K562 (cell line): Measurements from ENCODE around the gene ATIC. TPM values are rescaled to one million over a fixed set of nuclear protein-coding genes. Genes with fewer than 3 reads are reported as not detected.

ENCODE experiments used
- HLTF ChIP-seq: fragments of 450-650 bp; IDR thresholded peaks from 2 replicates; pipeline ENCODE4 v1.6.1; 2016
- ZNF175 ChIP-seq: fragments of 200-800 bp; sonication (Bioruptor generic); IDR thresholded peaks from 2 replicates; pipeline ENCODE4 v1.6.1; 2016; ENCODE audit warnings: low read depth, mild to moderate bottlenecking, missing genetic modification characterization, missing compliant biosample characterization
- ZNF699 ChIP-seq: fragments of 250-450 bp; sonication (Bioruptor Pico); IDR thresholded peaks from 2 replicates; pipeline ENCODE4 v1.8.0; 2021; ENCODE audit warnings: mild to moderate bottlenecking, moderate library complexity; ENCODE audit not compliant: insufficient replicate concordance
- polyA plus RNA-seq, 8 experiments: library from polyadenylated mRNA; depleted of rRNA in 4 of 8; stranded (reverse) in 5 of 8; unstranded in 3 of 8; fragments of >200 nt; fragmentation: Nextera tagmentation in 2 of 8; fragmentation: Illumina TruSeq in 1 of 8; extraction: Ambion mirVana in 2 of 8; extraction: Trizol in 1 of 8; gene quantifications; 2 replicates each; pipeline versions ENCODE4 v1.2.1 to v1.2.3, GENCODE V29; 2011 to 2014; ENCODE audit warnings: inconsistent platforms in 1 of 8, missing spikeins in 1 of 8
- total RNA-seq, 7 experiments: library from RNA; depleted of rRNA in 6 of 7; stranded (reverse); fragments of >200 nt in 6 of 7; fragmentation: Illumina TruSeq in 2 of 7; extraction: Trizol in 2 of 7; gene quantifications; 2 replicates each; pipeline versions ENCODE4 v1.2.1 to v1.2.3, GENCODE V29; 2011 to 2021; ENCODE audit warnings: low replicate concordance in 1 of 7
- TF ChIP-seq, protein P1 (sequence below): fragments of 200-600 bp; sonication (generic); IDR thresholded peaks from one replicate; pipeline ENCODE4 v1.6.1; 2012; ENCODE audit warnings: mild to moderate bottlenecking, low read depth, low read length, inconsistent platforms
- TF ChIP-seq, protein P2 (sequence below): fragments of 250-450 bp; sonication (Bioruptor Pico); IDR thresholded peaks from 2 replicates; pipeline ENCODE4 v1.8.0; 2022; ENCODE audit warnings: inconsistent platforms
- TF ChIP-seq, protein P3 (sequence below), 2 experiments: fragments of 450-650 bp; IDR thresholded peaks; 2 replicates each; pipeline ENCODE4 v1.6.1; 2018; ENCODE audit warnings: mild to moderate bottlenecking in 2 of 2, low read depth in 1 of 2; ENCODE audit not compliant: partially characterized antibody in 2 of 2

The ATIC gene
- total and polyA plus RNA-seq, 9 of the 15 experiments (the other 6 are each of a cell fraction or from before 2014, with no cell fraction given): 45.6 to 480 (median 212) TPM

DNA sequence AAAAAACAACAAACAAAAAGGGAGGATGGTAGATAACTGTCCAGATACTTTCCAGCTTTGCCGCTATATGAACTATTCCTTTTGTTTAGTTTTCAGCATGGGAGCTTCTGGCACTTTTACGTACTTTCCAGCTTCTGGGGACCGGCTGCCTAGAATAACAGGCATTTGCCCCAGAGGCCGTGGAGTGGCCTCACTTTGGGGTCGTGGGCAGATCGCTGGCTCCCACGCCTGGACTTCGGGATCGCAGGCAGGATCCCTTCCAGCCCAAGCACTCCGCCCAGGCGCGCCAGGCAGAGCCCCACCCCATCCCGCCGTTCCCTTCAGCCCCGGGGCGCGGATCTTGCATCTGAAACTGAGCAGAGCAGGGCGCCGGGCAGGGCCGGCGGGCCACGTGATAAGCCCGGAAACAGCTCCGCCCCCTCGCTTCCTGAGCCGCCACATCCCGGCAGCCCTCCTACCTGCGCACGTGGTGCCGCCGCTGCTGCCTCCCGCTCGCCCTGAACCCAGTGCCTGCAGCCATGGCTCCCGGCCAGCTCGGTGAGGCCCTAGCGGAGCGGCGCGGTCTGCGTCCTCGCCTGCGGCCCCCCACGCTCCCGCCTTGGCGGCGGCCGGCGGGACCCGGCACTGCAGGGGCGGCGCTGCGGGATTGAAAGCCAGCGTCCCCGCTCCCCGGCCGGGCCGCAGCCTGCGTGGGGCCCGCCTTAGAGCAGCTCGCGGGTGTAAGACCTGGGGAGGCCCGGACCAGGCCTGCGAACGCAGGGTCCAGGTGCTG, at the start of gene ATIC (continued):
- TF ChIP-seq, protein P1, sequence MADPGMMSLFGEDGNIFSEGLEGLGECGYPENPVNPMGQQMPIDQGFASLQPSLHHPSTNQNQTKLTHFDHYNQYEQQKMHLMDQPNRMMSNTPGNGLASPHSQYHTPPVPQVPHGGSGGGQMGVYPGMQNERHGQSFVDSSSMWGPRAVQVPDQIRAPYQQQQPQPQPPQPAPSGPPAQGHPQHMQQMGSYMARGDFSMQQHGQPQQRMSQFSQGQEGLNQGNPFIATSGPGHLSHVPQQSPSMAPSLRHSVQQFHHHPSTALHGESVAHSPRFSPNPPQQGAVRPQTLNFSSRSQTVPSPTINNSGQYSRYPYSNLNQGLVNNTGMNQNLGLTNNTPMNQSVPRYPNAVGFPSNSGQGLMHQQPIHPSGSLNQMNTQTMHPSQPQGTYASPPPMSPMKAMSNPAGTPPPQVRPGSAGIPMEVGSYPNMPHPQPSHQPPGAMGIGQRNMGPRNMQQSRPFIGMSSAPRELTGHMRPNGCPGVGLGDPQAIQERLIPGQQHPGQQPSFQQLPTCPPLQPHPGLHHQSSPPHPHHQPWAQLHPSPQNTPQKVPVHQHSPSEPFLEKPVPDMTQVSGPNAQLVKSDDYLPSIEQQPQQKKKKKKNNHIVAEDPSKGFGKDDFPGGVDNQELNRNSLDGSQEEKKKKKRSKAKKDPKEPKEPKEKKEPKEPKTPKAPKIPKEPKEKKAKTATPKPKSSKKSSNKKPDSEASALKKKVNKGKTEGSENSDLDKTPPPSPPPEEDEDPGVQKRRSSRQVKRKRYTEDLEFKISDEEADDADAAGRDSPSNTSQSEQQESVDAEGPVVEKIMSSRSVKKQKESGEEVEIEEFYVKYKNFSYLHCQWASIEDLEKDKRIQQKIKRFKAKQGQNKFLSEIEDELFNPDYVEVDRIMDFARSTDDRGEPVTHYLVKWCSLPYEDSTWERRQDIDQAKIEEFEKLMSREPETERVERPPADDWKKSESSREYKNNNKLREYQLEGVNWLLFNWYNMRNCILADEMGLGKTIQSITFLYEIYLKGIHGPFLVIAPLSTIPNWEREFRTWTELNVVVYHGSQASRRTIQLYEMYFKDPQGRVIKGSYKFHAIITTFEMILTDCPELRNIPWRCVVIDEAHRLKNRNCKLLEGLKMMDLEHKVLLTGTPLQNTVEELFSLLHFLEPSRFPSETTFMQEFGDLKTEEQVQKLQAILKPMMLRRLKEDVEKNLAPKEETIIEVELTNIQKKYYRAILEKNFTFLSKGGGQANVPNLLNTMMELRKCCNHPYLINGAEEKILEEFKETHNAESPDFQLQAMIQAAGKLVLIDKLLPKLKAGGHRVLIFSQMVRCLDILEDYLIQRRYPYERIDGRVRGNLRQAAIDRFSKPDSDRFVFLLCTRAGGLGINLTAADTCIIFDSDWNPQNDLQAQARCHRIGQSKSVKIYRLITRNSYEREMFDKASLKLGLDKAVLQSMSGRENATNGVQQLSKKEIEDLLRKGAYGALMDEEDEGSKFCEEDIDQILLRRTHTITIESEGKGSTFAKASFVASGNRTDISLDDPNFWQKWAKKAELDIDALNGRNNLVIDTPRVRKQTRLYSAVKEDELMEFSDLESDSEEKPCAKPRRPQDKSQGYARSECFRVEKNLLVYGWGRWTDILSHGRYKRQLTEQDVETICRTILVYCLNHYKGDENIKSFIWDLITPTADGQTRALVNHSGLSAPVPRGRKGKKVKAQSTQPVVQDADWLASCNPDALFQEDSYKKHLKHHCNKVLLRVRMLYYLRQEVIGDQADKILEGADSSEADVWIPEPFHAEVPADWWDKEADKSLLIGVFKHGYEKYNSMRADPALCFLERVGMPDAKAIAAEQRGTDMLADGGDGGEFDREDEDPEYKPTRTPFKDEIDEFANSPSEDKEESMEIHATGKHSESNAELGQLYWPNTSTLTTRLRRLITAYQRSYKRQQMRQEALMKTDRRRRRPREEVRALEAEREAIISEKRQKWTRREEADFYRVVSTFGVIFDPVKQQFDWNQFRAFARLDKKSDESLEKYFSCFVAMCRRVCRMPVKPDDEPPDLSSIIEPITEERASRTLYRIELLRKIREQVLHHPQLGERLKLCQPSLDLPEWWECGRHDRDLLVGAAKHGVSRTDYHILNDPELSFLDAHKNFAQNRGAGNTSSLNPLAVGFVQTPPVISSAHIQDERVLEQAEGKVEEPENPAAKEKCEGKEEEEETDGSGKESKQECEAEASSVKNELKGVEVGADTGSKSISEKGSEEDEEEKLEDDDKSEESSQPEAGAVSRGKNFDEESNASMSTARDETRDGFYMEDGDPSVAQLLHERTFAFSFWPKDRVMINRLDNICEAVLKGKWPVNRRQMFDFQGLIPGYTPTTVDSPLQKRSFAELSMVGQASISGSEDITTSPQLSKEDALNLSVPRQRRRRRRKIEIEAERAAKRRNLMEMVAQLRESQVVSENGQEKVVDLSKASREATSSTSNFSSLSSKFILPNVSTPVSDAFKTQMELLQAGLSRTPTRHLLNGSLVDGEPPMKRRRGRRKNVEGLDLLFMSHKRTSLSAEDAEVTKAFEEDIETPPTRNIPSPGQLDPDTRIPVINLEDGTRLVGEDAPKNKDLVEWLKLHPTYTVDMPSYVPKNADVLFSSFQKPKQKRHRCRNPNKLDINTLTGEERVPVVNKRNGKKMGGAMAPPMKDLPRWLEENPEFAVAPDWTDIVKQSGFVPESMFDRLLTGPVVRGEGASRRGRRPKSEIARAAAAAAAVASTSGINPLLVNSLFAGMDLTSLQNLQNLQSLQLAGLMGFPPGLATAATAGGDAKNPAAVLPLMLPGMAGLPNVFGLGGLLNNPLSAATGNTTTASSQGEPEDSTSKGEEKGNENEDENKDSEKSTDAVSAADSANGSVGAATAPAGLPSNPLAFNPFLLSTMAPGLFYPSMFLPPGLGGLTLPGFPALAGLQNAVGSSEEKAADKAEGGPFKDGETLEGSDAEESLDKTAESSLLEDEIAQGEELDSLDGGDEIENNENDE: no peak
- TF ChIP-seq, protein P2, sequence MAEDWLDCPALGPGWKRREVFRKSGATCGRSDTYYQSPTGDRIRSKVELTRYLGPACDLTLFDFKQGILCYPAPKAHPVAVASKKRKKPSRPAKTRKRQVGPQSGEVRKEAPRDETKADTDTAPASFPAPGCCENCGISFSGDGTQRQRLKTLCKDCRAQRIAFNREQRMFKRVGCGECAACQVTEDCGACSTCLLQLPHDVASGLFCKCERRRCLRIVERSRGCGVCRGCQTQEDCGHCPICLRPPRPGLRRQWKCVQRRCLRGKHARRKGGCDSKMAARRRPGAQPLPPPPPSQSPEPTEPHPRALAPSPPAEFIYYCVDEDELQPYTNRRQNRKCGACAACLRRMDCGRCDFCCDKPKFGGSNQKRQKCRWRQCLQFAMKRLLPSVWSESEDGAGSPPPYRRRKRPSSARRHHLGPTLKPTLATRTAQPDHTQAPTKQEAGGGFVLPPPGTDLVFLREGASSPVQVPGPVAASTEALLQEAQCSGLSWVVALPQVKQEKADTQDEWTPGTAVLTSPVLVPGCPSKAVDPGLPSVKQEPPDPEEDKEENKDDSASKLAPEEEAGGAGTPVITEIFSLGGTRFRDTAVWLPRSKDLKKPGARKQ: no peak
- TF ChIP-seq HLTF (no peak), ZNF175 (CRISPR knock-in tag) (no peak; the same call in 1 of the 2 replicates), ZNF699 (CRISPR knock-in tag) (no peak)
- TF ChIP-seq, protein P3, sequence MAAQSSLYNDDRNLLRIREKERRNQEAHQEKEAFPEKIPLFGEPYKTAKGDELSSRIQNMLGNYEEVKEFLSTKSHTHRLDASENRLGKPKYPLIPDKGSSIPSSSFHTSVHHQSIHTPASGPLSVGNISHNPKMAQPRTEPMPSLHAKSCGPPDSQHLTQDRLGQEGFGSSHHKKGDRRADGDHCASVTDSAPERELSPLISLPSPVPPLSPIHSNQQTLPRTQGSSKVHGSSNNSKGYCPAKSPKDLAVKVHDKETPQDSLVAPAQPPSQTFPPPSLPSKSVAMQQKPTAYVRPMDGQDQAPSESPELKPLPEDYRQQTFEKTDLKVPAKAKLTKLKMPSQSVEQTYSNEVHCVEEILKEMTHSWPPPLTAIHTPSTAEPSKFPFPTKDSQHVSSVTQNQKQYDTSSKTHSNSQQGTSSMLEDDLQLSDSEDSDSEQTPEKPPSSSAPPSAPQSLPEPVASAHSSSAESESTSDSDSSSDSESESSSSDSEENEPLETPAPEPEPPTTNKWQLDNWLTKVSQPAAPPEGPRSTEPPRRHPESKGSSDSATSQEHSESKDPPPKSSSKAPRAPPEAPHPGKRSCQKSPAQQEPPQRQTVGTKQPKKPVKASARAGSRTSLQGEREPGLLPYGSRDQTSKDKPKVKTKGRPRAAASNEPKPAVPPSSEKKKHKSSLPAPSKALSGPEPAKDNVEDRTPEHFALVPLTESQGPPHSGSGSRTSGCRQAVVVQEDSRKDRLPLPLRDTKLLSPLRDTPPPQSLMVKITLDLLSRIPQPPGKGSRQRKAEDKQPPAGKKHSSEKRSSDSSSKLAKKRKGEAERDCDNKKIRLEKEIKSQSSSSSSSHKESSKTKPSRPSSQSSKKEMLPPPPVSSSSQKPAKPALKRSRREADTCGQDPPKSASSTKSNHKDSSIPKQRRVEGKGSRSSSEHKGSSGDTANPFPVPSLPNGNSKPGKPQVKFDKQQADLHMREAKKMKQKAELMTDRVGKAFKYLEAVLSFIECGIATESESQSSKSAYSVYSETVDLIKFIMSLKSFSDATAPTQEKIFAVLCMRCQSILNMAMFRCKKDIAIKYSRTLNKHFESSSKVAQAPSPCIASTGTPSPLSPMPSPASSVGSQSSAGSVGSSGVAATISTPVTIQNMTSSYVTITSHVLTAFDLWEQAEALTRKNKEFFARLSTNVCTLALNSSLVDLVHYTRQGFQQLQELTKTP (IDR thresholded peaks at IDR 0.05; ENCODE audit: low read depth in 1 of 2, partially characterized antibody in 2 of 2): peak in 1 of 2 experiments; percentile 60
